HL-60 (cell line): Measurements from ENCODE around the gene YDJC.

Source experiments
- DNase-seq, 2 experiments: peaks; one replicate each; pipeline ENCODE4 v3.0.0-alpha.2; 2010 to 2020; ENCODE audit warnings: low read depth in 1 of 2, low spot score in 1 of 2
- H3K27ac ChIP-seq: fragments of 250-450 bp; sonication (Bioruptor Pico); replicated peaks from 2 replicates; pipeline ENCODE4 v1.5.1; 2020; ENCODE audit warnings: mild to moderate bottlenecking, moderate library complexity
- H3K27me3 ChIP-seq: fragments of 250-450 bp; sonication (Bioruptor Pico); 2 replicates; pipeline ENCODE4 v1.5.1; 2021; ENCODE audit warnings: mild to moderate bottlenecking, moderate library complexity; ENCODE audit not compliant: insufficient read depth, poor library complexity, severe bottlenecking
- H3K4me3 ChIP-seq: replicated peaks from 2 replicates; pipeline ENCODE4 v1.5.1; 2011; ENCODE audit warnings: mild to moderate bottlenecking, control low read depth, low read length; ENCODE audit not compliant: insufficient read depth
- CTCF ChIP-seq: IDR thresholded peaks from one replicate; pipeline ENCODE4 v1.5.1; 2011; ENCODE audit warnings: low read length, control low read depth, inconsistent platforms; ENCODE audit not compliant: insufficient read depth
- GABPA ChIP-seq: IDR thresholded peaks from 2 replicates; pipeline ENCODE4 v1.6.1; 2012; ENCODE audit warnings: low read depth
- POLR2AphosphoS5 ChIP-seq: IDR thresholded peaks from 2 replicates; pipeline ENCODE4 v1.6.1; 2012; ENCODE audit warnings: low read depth
- REST ChIP-seq: IDR thresholded peaks from 2 replicates; pipeline ENCODE4 v1.6.1; 2012; ENCODE audit warnings: low read depth; ENCODE audit not compliant: insufficient replicate concordance
- SPI1 ChIP-seq: IDR thresholded peaks from 2 replicates; pipeline ENCODE4 v1.6.1; 2012; ENCODE audit warnings: low read depth, mild to moderate bottlenecking, borderline replicate concordance

The YDJC gene

GRCh38 chr22:21635771-21636510, 6.1 kb upstream of the YDJC start:
- H3K4me3 ChIP-seq, result no peak overlapping the region
- TF ChIP-seq REST (no peak), CTCF (no peak), GABPA (no peak), SPI1 (no peak), POLR2AphosphoS5 (no peak)
- no peak for DNase-seq
- H3K27ac ChIP-seq, result no peak overlapping the region
- no peaks in the 10 kb centered on the region for H3K27me3 ChIP-seq

GRCh38 chr22:21634844-21635243, 5.0 kb upstream of the YDJC start:
- no peak for TF ChIP-seq POLR2AphosphoS5
- no peak for TF ChIP-seq GABPA
- no peak for TF ChIP-seq CTCF
- no peak for TF ChIP-seq SPI1
- no peak for TF ChIP-seq REST
- DNase-seq, result no peak
- no peak overlapping the region for H3K4me3 ChIP-seq
- H3K27me3 ChIP-seq, result no peaks in the 10 kb centered on the region
- H3K27ac ChIP-seq, result no peak overlapping the region

- no peaks in the 10 kb centered on the region for H3K27me3 ChIP-seq
- H3K27ac ChIP-seq, result no peak overlapping the region
- DNase-seq, result no peak
- TF ChIP-seq REST (no peak), SPI1 (no peak), GABPA (no peak), POLR2AphosphoS5 (no peak), CTCF (no peak)
- no peak overlapping the region for H3K4me3 ChIP-seq
These were observed 4.3 kb upstream of the YDJC start for GRCh38 chr22:21634081-21634480.
